Gastrocnemius medialis (tissue), 4 donors: ENCODE measurements around the gene DDX54.

Experiments used
- POLR2A ChIP-seq, 2 donors: fragments of 450-650 bp; IDR thresholded peaks; one replicate each; pipeline ENCODE4 v1.6.1; 2017; ENCODE audit warnings: antibody characterized with exemption in 2 of 2, mild to moderate bottlenecking in 2 of 2, moderate library complexity in 2 of 2
- TF ChIP-seq, protein P1 (sequence below), 5 experiments: fragments of 450-650 bp in 3 of 5; fragments of 200-600 bp in 2 of 5; sonication (generic) in 2 of 5; IDR thresholded peaks in 4 of 5; conservative IDR thresholded peaks in 1 of 5; 1 replicate in 4 of 5; 2 replicates in 1 of 5; pipeline ENCODE4 v1.5.1; 2016 to 2019; ENCODE audit warnings: antibody characterized with exemption in 5 of 5, mild to moderate bottlenecking in 3 of 5, moderate library complexity in 3 of 5

DNA sequence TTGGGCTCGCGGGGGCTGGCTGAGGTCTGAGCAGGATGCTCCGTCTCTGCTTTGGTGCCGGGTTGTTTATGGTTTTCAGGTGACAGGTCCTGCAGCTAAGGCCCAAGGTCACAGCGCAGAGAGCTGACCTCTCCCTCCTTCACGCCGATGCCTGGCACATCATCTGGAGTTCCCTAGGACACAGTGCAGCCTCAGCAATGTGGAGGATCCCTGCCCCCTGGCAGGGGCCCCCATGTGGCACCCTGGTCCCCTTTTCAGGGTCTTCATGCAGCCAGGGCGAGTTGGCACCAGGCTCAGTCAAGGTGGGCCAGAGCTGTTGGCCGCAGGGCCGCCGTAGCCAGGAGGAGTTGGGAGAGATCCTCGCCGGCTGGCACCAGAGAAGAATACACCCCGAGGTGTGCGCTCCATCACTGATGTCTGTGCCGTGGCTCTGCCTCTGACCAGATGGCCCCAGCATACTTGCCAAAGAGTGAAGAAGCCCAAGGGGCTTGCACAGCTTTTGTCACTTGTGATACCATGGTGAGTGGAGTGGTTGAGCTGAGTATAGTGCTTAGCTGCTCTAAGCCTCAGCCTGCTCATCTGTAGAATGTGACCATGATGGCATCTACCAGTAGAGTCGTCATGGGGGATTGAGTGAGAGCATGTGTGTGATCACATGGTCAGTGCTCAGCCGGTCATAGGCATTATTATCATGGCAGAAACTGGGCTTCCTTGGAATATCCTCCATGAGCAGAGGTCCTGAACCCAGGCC, 47.0 kb upstream of the DDX54 start:
- TF ChIP-seq, protein P1, sequence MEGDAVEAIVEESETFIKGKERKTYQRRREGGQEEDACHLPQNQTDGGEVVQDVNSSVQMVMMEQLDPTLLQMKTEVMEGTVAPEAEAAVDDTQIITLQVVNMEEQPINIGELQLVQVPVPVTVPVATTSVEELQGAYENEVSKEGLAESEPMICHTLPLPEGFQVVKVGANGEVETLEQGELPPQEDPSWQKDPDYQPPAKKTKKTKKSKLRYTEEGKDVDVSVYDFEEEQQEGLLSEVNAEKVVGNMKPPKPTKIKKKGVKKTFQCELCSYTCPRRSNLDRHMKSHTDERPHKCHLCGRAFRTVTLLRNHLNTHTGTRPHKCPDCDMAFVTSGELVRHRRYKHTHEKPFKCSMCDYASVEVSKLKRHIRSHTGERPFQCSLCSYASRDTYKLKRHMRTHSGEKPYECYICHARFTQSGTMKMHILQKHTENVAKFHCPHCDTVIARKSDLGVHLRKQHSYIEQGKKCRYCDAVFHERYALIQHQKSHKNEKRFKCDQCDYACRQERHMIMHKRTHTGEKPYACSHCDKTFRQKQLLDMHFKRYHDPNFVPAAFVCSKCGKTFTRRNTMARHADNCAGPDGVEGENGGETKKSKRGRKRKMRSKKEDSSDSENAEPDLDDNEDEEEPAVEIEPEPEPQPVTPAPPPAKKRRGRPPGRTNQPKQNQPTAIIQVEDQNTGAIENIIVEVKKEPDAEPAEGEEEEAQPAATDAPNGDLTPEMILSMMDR (IDR thresholded peaks at IDR 0.05 in 4 of 5, conservative IDR thresholded peaks at IDR 0.05 in 1 of 5) = no peak
- TF ChIP-seq POLR2A (IDR thresholded peaks at IDR 0.05) = no peak
